ENCODE data around the gene SERPINF2.
A peak's percentile ranks its signal among the peaks of the same experiment; 100 is the strongest.
"Not testable (repeated sequence)": the region's sequence is repeated elsewhere in the genome, so short reads cannot be mapped to it uniquely, and the experiment has no call there.

The SERPINF2 gene

GRCh38 chr17:1796800-1797199 lies 54.1 kb downstream of the SERPINF2 start:
- peak; percentile 1 for DNase-seq

- DNase-seq, result peak; percentile 15
Observed at GRCh38 chr17:1797323-1797722, 54.7 kb downstream of the SERPINF2 start.

GRCh38 chr17:1797846-1798245 lies 55.2 kb downstream of the SERPINF2 start:
- DNase-seq, result not testable (repeated sequence)

- DNase-seq, result no peak
Observed at GRCh38 chr17:1800240-1800639, 57.6 kb downstream of the SERPINF2 start.

GRCh38 chr17:1800712-1801111 lies 58.0 kb downstream of the SERPINF2 start:
- no peak for DNase-seq

GRCh38 chr17:1802429-1802828 lies 59.8 kb downstream of the SERPINF2 start:
- DNase-seq, result no peak

- no peak for DNase-seq
Observed at GRCh38 chr17:1803280-1803679, 60.6 kb downstream of the SERPINF2 start.
